ENCODE measurements around the gene MAP2K6.

- TF ChIP-seq POLR2A (IDR thresholded peaks at IDR 0.05) = no peak
- TF ChIP-seq, protein P1, sequence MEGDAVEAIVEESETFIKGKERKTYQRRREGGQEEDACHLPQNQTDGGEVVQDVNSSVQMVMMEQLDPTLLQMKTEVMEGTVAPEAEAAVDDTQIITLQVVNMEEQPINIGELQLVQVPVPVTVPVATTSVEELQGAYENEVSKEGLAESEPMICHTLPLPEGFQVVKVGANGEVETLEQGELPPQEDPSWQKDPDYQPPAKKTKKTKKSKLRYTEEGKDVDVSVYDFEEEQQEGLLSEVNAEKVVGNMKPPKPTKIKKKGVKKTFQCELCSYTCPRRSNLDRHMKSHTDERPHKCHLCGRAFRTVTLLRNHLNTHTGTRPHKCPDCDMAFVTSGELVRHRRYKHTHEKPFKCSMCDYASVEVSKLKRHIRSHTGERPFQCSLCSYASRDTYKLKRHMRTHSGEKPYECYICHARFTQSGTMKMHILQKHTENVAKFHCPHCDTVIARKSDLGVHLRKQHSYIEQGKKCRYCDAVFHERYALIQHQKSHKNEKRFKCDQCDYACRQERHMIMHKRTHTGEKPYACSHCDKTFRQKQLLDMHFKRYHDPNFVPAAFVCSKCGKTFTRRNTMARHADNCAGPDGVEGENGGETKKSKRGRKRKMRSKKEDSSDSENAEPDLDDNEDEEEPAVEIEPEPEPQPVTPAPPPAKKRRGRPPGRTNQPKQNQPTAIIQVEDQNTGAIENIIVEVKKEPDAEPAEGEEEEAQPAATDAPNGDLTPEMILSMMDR (IDR thresholded peaks at IDR 0.05) = no peak
Observed at GRCh38 chr17:69551212-69552010, 136.9 kb downstream of the MAP2K6 start.
